SKM-1 (cell line): ENCODE results near the gene DLX5.

Experiments used
- DNase-seq: peaks from one replicate; lab custom pipeline; 2025; ENCODE audit not compliant: unreplicated experiment; lab: John Stamatoyannopoulos, UW

DLX5 gene

GRCh38 chr7:97018791-97019531 is 5.7 kb downstream of the DLX5 start:
- DNase-seq: no peak

- no peak for DNase-seq
Measured at GRCh38 chr7:97018126-97018601, 6.5 kb downstream of the DLX5 start.

- no peak for DNase-seq
Measured at GRCh38 chr7:97017192-97018125, 7.2 kb downstream of the DLX5 start.

DNA sequence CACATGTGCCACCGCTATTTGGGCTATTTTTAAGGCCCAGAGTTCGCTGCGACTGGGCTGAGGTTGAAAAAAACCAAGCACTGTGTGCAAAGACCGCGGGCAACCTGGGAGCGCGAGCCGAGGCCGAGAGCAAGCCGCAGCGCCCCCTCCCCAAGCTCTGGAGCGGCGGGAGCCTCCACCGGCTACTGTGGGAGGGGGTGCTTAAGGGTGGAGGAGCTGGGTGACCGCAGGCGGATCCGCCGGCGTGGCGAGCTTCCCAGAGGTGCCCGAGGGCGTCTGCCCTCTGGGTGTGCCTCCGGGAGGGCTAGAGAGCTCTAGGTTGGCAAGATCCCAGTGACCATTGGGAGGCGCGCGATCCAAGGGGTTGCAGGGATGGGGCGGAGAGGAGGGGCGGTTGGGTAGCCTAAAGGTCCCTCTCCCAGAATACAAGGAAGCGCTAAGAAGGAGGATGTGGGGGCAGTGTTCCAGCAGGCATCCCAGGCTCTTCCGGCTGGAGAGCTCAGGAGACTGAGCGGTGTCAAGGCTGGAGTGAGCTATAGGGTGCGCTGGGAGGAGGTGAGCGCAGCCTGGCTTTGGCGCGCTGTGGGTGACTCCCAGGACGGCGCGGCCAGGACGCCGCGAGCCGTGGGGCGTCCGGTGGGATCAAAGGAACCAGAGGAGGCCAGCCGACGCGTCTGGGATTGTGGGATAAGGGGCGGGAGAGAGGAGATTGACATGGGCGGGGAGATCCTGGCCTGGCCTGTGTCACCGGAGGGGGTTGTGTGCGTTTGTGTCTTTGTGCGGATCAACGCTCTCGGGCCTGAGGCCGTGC is 8.0 kb downstream of the DLX5 start:
- DNase-seq: no peak

- no peak for DNase-seq
Measured at GRCh38 chr7:97015756-97016380, 8.8 kb downstream of the DLX5 start.

GRCh38 chr7:97015279-97015678 is 9.4 kb downstream of the DLX5 start:
- no peak for DNase-seq

- DNase-seq: no peak
Measured at GRCh38 chr7:97014145-97014750, 10.4 kb downstream of the DLX5 start.

GRCh38 chr7:97013845-97014134 is 10.8 kb downstream of the DLX5 start:
- DNase-seq: no peak

DNA sequence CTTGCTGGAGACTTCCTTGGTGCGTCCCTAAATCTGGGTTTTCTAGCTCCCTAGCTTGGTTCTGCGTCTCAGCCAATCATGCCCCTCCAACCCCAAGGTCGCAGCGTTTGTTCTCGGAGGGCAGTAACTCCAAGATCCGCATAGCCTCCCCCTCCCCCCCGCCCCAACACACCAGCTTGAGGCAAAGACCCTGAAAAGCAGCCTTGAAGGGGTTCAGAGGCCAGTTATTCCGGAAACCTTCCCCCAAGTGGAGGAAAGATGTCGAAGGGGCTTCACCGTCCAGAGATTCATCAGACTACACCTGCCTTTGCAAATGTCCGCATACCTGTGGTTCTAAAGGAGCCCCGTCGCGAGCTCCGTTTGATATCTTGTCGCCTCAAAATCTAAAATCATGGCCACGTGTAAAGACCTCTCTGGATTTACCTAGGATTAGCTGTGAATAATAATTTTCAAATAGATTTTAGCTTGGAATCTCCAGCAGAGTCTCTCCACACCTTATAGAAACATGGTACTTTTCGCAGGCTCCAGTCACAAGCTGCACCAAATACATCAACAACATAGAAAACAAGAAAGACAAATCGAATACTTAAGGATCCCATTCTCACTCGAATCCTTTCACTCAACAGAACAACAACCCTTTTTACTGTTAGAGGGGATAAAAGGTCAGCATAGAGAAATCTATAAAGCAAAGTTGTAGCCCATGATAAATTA is 11.3 kb downstream of the DLX5 start:
- DNase-seq: no peak

- no peak for DNase-seq
Measured at GRCh38 chr7:97012365-97013133, 12.1 kb downstream of the DLX5 start.

DNA sequence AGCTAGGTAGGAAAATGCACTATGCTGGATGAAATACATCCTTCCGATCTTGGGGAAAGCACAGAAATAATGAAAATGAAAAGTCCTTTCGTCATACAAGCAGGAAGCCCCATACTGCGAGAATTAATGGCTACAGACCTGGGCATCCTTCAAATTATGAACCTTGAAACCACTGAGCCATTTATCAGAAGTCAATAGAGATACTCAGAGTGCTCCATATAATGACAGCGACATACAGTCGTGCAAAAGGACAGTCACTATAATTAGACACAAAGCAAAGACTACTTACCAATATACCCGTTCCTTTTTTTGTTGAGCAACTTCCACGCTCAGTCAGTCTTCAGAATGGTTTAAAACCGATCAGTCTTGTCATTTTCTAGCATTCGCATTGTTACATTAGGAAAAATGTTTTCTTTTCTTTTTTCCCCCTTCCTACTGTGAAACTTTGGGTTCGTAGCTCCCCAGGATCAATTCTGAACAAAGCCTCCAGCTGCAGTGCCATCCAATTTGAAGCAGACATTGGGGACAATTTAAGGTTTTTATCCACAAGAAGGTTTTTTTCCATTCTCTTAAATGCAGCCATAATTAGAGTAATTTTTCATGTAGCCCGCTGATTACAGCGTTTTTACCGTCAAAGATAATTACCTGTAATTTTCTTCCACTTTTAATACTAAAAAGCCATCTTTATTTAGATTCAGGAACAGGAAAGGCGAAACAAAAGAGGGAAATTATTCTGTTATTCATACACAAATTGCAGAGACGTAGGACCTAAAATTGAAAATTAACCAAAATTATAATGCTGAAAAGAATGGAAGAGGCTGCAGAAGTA is 12.9 kb downstream of the DLX5 start:
- DNase-seq: no peak

- DNase-seq: no peak
Measured at GRCh38 chr7:97011104-97011503, 13.5 kb downstream of the DLX5 start.

GRCh38 chr7:97009753-97010732 is 14.6 kb downstream of the DLX5 start:
- DNase-seq: no peak

GRCh38 chr7:97008275-97008917 is 16.2 kb downstream of the DLX5 start:
- DNase-seq: no peak

GRCh38 chr7:97007583-97007861 is 17.1 kb downstream of the DLX5 start:
- no peak for DNase-seq

DNA sequence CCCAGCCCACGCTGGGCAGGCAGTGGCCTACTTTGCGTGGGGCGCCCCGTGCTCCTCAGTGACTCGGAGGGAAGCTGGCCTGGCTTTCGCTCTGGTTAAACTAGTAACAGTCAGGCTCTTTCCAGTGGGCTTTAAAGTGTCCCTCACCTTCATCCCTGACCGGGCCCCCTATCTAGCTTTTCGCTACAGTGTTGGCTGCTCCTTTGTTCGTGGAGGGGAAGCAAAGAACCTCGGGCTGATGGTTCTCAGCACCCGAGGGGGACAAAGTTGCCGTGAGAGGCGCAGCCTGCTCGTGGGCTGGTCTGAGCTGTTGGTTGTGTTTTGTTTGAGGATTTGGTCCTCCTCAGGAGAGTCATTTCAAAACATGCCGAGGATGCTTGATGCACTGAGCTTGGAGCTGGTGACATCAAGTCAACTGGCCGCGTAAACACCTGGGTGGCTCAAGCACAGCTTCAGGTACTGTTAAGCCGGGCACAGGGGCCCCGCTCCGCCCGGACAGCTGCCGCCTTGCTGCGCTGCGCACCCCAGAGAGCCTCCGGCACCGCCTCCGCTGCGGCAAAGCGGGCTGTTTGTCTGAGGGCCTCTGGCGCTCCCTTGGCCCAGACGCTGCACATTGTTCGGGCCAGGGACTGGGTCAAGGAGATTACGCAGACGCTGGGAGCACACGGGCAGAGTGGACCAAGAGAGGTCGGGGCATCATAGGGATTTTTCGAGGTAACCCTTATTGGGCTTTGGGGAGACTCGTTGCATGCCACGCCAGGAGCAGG is 17.6 kb downstream of the DLX5 start:
- no peak for DNase-seq
